ELF-1 (cell line): ENCODE data around the gene HIVEP2.
A peak's percentile ranks its signal among the peaks of the same experiment; 100 is the strongest.

Source experiments
- DNase-seq: peaks from one replicate; pipeline ENCODE4 v3.0.0-alpha.2; 2016; ENCODE audit warnings: low read depth, low spot score

The HIVEP2 gene

DNA sequence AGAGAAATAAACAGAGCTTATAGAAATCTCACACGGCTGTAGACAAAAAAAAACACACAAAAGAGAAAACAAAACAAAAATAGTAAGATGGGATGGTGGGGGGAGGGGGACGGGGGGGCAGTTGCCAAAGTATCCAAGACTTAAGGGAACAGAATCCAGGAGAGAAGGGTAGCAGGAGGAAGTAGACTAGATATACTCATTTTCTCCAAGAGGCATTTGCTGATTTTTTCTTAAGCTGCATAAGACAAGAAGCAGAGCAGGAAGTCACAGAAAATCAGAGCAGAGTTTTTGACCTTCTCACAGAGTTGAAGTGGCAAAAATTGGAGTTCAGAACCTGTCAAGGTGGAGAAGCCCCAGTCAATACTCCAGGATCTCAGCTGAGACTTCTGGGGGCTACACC lies 237.7 kb downstream of the HIVEP2 start:
- DNase-seq: no peak

DNA sequence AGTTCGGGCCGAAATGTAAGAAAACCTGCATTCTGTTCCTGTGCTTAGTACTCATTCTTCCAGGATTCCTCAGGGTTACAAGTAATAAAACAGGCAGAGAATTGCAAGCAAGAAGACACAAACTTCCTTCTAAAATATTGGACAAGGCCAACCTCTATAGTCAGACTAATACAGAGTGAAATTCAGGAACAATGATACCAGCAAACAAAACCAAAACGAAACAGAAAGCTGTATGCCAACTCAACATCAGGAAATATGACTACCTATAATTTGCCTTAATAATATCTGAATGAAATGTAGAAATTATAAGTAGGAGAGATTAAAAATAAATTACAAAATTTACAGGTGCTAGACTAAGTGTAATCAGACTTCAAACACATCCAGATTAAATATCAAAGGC lies 238.8 kb downstream of the HIVEP2 start:
- no peak for DNase-seq

DNA sequence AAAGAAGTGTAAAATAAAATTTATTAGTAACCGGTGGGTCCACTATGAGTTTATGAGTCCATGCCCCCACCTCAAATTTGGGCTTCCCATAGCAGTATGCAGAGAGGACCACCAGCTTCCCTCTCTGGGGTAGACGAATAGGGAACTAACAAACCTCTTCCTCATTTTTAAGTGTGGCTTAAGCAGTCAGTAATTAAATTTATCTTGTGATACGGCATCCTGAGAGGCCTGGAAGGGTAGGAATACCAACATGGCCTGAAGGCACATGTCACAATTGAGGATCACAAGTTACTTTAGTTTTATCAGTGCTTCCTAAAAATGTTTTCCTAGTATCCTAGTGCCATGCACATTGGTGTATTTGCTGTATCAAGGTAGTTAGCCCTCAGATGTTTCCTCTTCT lies 239.9 kb downstream of the HIVEP2 start:
- DNase-seq: no peak

DNA sequence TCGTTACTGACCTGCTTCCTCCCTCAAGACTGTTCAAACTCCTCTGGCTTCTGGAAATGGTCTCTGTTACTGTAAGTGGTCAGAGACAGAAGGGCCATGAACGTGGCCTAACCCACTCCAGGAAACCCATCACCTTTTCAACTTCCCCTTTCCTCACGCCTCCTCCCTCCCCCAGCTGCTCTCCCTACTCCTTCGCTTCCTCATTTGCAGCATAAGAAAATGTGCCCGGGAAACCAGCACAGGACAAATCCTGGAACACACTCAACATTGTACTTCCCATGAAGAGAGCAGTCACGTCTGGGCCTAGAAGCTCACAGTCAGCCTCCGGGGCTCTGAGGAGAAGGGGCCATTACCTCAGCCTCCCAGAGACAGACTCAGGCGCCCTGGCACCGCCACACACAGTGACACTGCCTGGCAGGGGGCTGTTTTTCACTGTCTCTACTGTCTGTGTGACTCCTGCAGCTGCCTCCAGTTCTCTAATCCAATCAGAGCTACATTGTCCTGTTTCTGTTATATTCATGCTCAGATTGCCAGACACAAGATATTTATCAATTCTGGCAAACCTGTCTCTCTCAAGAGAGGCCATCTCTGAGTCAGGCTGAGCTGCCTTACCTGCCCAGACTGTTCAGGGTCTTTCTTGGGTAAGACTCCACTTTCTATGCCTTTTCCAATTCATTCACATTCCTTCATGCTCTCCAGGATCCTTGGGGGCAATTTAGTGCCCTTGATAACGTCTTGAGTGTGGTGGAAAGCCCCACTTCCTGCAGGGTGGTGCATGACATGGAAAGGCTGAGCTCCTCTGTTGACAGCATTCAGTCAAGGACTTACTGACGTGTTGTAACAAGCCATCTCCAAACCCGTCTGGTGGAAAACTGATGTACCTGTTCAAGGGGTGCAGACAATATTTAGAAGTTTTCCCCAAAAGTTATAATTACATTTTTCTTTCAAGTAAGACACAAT lies 242.2 kb downstream of the HIVEP2 start:
- DNase-seq: peak; percentile 14
